ENCODE measurements around the gene TMEM147.

Gene TMEM147

GRCh38 chr19:35596366-35596999, 51.1 kb downstream of the TMEM147 start:
- DNase-seq (ENCODE audit: insufficient read length, low spot score) = peak; percentile 66
- no peak for TF ChIP-seq TAF1 (IDR thresholded peaks at IDR 0.05; ENCODE audit: low read depth, low read length)
- no peak for TF ChIP-seq POLR2AphosphoS5 (IDR thresholded peaks at IDR 0.05; ENCODE audit: low read depth, low read length)
- no peak for TF ChIP-seq SPI1 (IDR thresholded peaks at IDR 0.05; ENCODE audit: low read depth, low read length)
- TF ChIP-seq POU2F2 (IDR thresholded peaks at IDR 0.05; ENCODE audit: low read depth, low read length) = no peak
- no peak for TF ChIP-seq PAX5 (IDR thresholded peaks at IDR 0.05; ENCODE audit: insufficient read depth, low read length, severe bottlenecking)
- TF ChIP-seq POLR2A (IDR thresholded peaks at IDR 0.05; ENCODE audit: low read depth, low read length) = no peak
- peak; percentile 87 for FAIRE-seq
